ENCODE measurements around the gene AMPD2.
A peak's percentile ranks its signal among the peaks of the same experiment; 100 is the strongest.

Gene AMPD2

DNA sequence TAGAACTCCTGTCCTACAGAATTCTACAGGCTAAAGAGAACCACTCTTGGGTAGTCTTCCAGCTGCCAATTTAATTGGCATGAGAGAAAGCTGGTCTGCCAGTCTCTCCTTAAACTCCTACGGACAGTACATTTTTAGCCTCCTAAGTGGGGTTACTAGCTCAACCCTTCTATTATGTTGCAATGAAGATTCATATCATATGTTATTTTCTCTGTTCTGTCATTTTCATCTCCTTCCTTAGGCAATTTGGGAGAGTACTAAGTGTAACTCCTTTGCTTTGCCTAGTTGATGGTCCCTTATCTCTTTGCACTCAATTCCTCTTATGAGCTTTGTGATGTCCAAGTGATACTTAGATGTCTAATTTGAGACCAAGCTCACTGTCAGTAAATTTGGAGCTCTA lies 14.3 kb upstream of the AMPD2 start:
- TF ChIP-seq ZNF565 (CRISPR knock-in tag; conservative IDR thresholded peaks at IDR 0.05; ENCODE audit: low read depth) (no peak), TCF4 (CRISPR knock-in tag; IDR thresholded peaks at IDR 0.05; ENCODE audit: borderline replicate concordance) (no peak), ZFP3 (CRISPR knock-in tag; IDR thresholded peaks at IDR 0.05) (no peak), ZNF8 (CRISPR knock-in tag; IDR thresholded peaks at IDR 0.05) (no peak), PPARA (CRISPR knock-in tag; IDR thresholded peaks at IDR 0.05; ENCODE audit: borderline replicate concordance) (no peak), CSDC2 (CRISPR knock-in tag; IDR thresholded peaks at IDR 0.05) (no peak), ARNTL (CRISPR knock-in tag; IDR thresholded peaks at IDR 0.05; ENCODE audit: borderline replicate concordance, low read depth) (no peak), TOX (CRISPR knock-in tag; IDR thresholded peaks at IDR 0.05; ENCODE audit: borderline replicate concordance) (no peak)
- TF ChIP-seq, protein P1, sequence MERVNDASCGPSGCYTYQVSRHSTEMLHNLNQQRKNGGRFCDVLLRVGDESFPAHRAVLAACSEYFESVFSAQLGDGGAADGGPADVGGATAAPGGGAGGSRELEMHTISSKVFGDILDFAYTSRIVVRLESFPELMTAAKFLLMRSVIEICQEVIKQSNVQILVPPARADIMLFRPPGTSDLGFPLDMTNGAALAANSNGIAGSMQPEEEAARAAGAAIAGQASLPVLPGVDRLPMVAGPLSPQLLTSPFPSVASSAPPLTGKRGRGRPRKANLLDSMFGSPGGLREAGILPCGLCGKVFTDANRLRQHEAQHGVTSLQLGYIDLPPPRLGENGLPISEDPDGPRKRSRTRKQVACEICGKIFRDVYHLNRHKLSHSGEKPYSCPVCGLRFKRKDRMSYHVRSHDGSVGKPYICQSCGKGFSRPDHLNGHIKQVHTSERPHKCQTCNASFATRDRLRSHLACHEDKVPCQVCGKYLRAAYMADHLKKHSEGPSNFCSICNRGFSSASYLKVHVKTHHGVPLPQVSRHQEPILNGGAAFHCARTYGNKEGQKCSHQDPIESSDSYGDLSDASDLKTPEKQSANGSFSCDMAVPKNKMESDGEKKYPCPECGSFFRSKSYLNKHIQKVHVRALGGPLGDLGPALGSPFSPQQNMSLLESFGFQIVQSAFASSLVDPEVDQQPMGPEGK (CRISPR knock-in tag; IDR thresholded peaks at IDR 0.05; ENCODE audit: borderline replicate concordance), result no peak
- TF ChIP-seq, protein P2, sequence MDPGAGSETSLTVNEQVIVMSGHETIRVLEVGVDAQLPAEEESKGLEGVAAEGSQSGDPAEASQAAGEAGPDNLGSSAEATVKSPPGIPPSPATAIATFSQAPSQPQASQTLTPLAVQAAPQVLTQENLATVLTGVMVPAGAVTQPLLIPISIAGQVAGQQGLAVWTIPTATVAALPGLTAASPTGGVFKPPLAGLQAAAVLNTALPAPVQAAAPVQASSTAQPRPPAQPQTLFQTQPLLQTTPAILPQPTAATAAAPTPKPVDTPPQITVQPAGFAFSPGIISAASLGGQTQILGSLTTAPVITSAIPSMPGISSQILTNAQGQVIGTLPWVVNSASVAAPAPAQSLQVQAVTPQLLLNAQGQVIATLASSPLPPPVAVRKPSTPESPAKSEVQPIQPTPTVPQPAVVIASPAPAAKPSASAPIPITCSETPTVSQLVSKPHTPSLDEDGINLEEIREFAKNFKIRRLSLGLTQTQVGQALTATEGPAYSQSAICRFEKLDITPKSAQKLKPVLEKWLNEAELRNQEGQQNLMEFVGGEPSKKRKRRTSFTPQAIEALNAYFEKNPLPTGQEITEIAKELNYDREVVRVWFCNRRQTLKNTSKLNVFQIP (CRISPR knock-in tag; IDR thresholded peaks at IDR 0.05; ENCODE audit: borderline replicate concordance, low read depth), result no peak
- ATAC-seq, result no peak

DNA sequence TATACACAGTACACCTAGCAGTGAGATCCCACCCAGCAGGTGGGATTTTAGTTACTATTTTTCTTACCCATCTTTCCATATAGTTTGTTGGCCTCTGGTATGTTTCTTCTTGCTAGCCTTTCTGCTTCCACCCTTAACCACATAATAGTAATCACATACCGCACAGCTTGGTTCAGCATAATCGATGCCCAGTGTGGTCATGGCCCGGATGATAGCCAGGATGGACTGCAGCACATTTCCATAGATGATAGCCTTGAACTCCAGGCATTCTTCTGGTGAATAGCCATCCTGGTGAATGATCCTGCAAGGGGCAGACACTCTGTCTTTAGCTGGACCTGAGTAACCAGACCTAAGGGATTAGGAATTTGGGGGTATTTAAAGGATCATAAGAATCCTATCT lies 9.8 kb upstream of the AMPD2 start:
- no peak for TF ChIP-seq PPARA (CRISPR knock-in tag; IDR thresholded peaks at IDR 0.05; ENCODE audit: borderline replicate concordance)
- TF ChIP-seq, protein P3, sequence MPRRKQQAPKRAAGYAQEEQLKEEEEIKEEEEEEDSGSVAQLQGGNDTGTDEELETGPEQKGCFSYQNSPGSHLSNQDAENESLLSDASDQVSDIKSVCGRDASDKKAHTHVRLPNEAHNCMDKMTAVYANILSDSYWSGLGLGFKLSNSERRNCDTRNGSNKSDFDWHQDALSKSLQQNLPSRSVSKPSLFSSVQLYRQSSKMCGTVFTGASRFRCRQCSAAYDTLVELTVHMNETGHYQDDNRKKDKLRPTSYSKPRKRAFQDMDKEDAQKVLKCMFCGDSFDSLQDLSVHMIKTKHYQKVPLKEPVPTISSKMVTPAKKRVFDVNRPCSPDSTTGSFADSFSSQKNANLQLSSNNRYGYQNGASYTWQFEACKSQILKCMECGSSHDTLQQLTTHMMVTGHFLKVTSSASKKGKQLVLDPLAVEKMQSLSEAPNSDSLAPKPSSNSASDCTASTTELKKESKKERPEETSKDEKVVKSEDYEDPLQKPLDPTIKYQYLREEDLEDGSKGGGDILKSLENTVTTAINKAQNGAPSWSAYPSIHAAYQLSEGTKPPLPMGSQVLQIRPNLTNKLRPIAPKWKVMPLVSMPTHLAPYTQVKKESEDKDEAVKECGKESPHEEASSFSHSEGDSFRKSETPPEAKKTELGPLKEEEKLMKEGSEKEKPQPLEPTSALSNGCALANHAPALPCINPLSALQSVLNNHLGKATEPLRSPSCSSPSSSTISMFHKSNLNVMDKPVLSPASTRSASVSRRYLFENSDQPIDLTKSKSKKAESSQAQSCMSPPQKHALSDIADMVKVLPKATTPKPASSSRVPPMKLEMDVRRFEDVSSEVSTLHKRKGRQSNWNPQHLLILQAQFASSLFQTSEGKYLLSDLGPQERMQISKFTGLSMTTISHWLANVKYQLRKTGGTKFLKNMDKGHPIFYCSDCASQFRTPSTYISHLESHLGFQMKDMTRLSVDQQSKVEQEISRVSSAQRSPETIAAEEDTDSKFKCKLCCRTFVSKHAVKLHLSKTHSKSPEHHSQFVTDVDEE (CRISPR knock-in tag; IDR thresholded peaks at IDR 0.05), result no peak
- TF ChIP-seq, protein P1 (CRISPR knock-in tag; IDR thresholded peaks at IDR 0.05; ENCODE audit: borderline replicate concordance), result no peak
- no peak; the same call in 2 of the 3 replicates for ATAC-seq

DNA sequence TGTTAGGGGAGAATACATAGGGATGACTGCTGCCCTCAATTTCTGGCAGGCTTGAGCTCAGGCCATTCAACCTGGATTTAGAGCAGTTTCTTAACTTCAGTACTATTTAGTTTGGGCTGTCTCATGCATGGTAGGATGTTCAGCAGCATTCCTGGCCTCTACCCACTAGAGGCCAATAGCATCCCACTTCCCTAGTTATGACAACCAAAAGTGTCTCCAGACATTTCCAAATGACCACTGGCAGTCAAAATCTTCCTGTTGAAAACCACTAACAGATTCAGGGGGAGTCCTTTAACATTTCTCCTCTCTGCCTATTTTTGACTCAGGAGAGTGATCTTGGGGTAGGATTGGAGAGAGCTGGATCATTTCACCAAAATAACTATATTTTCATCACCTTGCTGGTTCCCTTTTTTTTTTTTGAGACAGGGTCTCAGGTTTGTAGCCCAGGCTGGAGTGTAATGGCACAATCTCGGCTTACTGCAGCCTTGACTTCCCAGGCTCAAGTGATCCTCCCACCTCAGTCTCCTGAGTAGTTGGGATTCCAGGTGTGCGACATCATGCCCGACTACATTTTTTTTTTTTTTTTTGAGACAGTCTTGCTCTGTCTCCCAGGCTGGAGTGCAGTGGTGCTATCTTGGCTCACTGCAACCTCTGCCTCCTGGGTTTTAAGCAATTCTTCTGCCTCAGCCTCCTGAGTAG lies 8.9 kb upstream of the AMPD2 start:
- TF ChIP-seq ISL1 (CRISPR knock-in tag; IDR thresholded peaks at IDR 0.05) (no peak), BACH2 (CRISPR knock-in tag; IDR thresholded peaks at IDR 0.05; ENCODE audit: borderline replicate concordance) (no peak), ZNF70 (CRISPR knock-in tag; IDR thresholded peaks at IDR 0.05) (no peak), TOX (CRISPR knock-in tag; IDR thresholded peaks at IDR 0.05; ENCODE audit: borderline replicate concordance) (no peak), ZC3H10 (CRISPR knock-in tag; IDR thresholded peaks at IDR 0.05) (no peak), PPARA (CRISPR knock-in tag; IDR thresholded peaks at IDR 0.05; ENCODE audit: borderline replicate concordance) (no peak), ZFP30 (CRISPR knock-in tag; IDR thresholded peaks at IDR 0.05) (no peak), SNAI2 (CRISPR knock-in tag; IDR thresholded peaks at IDR 0.05) (no peak), OSR1 (CRISPR knock-in tag; IDR thresholded peaks at IDR 0.05) (no peak)
- peak; percentile 78 for ATAC-seq

DNA sequence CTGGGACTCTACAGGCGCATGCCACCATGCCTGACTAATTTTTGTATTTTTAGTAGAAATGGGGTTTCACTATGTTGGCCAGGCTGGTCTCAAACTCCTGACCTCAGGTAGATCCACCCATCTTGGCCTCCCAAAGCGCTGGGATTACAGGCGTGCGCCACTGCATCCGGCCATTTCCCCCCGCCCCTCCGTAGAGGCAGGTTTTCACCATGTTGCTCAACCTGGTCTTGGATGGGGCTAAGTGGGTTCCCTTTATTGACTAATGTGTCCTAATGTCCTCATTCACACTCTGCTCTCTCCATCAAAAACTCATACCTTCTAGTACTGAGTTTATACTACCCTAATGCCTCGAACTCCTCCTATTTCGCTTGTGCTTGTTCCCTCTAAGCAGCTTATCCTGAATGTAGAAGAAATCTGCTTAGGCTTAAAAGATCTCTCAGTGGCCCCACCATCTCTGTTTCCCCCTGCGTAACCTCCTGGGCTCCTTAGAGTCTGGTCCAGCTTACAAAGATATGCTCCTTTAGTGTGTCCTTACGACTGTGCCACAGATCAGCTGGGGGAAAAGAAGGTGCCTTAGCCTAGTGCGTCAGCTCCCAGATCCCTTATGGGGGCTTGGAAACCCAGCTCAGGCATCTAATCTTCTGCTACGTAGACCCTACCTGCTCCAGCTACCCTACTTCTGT lies 8.2 kb upstream of the AMPD2 start:
- ATAC-seq, result no peak

More for the DNA sequence above, 8.2 kb upstream of the AMPD2 start:
- no peak for TF ChIP-seq CSDC2 (CRISPR knock-in tag; IDR thresholded peaks at IDR 0.05)
- TF ChIP-seq, protein P2 (CRISPR knock-in tag; IDR thresholded peaks at IDR 0.05; ENCODE audit: borderline replicate concordance, low read depth), result no peak

Data from SK-N-SH treated with all-trans-retinoic acid at 6 μM for 48 hours (cell line).